Measurements from ENCODE around the gene KCNT1. TPM values are rescaled to one million over a fixed set of nuclear protein-coding genes. Genes with fewer than 3 reads are reported as not detected.

KCNT1 gene
- polyA plus RNA-seq, 6 donors from 2014 or later: not detected

DNA sequence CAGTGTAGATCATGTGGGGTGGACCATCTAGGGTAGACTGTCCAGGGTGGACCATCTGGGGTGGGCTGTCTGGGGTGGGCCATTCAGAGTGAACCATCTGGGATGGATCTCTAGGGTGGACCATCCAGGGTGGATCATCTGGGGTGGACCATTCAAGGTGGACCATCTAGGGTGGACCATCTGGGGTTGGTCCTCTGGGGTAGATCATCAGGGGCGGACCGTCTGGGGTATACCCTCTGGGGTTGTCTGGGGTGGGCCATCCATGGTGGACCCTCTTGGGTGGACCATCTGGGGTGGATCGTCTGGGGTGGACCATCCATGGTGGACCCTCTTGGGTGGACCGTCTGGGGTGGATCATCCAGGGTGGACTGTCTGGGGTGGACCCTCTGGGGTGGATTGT is 64.3 kb downstream of the KCNT1 start:
- H3K27ac Mint-ChIP-seq: no peak overlapping the region
- H3K36me3 Mint-ChIP-seq: no peaks in the 10 kb centered on the region
- ATAC-seq (ENCODE audit: low read depth in 2 of 2): no peak
- no peak for DNase-seq
- H3K4me3 Mint-ChIP-seq: no peak overlapping the region
- no peaks in the 10 kb centered on the region for H3K4me1 Mint-ChIP-seq
- H3K27me3 Mint-ChIP-seq: peaks cover 0 to 11% (median 0%) of the 10 kb centered on the region in 3 donors
- peaks cover 0 to 16% (median 10%) of the 10 kb centered on the region in 7 donors for H3K9me3 Mint-ChIP-seq

DNA sequence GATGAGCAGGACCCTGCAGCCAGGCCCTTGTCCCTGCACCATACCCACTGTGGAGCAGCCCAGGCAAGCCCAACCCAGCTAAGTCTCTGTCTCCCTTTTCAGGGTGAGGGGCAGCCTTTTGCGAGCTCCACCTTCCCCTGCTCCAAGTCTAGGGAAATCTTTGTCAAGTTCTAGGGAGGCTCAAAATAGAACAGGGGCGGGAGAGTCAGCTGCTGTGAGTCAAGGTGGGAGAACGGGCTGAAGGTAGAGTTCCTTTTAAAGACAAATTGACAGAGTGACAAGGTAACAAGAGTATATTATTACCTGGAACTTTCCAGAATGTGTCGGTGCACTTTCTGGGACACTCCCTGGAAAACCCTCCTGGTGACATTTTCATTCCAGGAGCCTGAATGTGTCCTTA is 64.7 kb downstream of the KCNT1 start:
- no peaks in the 10 kb centered on the region for H3K36me3 Mint-ChIP-seq
- ATAC-seq (ENCODE audit: low read depth in 2 of 2) (no peak), DNase-seq (no peak)
- H3K27ac Mint-ChIP-seq: no peak overlapping the region
- peaks cover 0 to 16% (median 10%) of the 10 kb centered on the region in 7 donors for H3K9me3 Mint-ChIP-seq
- H3K4me1 Mint-ChIP-seq: no peaks in the 10 kb centered on the region
- H3K27me3 Mint-ChIP-seq: peaks cover 0 to 6% (median 0%) of the 10 kb centered on the region in 3 donors
- no peak overlapping the region for H3K4me3 Mint-ChIP-seq

DNA sequence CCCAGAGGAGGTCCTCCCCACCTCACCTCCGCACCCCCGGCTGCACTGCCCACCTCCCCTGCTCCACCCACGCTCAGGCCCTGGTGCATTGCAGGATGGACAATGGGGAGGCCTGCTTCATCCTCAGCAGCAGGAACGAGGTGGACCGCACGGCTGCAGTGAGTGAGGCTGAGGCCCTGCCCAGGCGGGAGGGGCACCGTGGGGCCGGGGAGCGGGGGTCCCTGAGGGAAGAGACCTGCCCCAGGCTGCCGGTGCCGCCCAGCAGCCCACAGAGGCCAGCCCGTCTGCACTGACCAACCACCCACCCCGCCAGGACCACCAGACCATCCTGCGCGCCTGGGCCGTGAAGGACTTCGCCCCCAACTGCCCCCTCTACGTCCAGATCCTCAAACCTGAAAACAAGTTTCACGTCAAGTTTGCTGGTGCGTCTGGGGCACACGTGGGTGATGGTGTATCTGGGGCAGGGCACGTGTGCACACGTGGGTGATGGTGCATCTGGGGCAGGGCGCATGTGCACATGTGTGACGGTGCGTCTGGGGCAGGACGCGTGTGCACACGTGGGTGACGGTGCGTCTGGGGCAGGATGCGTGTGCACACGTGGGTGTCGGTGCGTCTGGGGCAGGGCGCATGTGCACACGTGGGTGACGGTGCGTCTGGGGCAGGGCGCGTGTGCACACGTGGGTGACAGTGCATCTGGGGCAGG is 66.7 kb downstream of the KCNT1 start:
- Mint-ChIP-seq H3K4me3 (no peak overlapping the region), H3K36me3 (no peaks in the 10 kb centered on the region), H3K27ac (no peak overlapping the region), H3K9me3 (peaks cover 0 to 16% (median 10%) of the 10 kb centered on the region in 7 donors), H3K4me1 (no peaks in the 10 kb centered on the region), H3K27me3 (peaks cover 0 to 6% (median 0%) of the 10 kb centered on the region in 3 donors)
- ATAC-seq (ENCODE audit: low read depth in 2 of 2): no peak
- no peak for DNase-seq

DNA sequence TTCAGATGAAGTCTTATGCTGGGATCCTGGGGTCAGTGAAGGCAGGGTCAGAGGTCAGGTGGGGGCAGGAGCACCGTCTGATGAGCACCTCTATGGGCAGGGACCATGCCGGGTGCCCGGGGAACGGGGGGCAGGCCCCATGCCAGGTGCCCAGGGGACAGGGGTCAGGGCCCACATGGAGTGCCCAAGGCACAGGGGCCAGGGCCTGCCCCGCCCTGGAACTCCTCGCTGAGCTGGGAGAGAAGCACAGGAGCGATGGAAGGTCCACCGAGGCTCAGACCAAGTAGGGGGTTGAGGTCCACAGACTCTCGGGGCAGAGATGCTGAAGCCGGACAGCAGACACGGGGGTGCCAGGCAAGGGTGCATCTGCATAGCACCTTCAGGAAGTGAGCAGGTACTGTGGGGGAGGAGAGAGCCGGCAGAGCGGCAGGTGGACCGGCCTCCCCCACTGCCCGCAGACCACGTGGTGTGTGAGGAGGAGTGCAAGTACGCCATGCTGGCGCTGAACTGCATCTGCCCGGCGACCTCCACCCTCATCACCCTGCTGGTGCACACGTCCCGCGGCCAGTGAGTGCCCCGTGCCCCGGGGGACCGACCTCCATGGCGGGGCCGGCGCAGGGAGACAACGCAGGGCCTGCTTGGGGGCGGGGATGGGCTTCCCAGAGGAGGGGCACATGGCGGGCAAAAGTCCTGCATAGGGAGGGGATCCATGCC is 67.7 kb downstream of the KCNT1 start:
- H3K4me1 Mint-ChIP-seq: no peaks in the 10 kb centered on the region
- DNase-seq: no peak
- no peak overlapping the region for H3K4me3 Mint-ChIP-seq
- ATAC-seq (ENCODE audit: low read depth in 2 of 2): no peak
- peaks cover 0 to 6% (median 0%) of the 10 kb centered on the region in 3 donors for H3K27me3 Mint-ChIP-seq
- H3K9me3 Mint-ChIP-seq: peaks cover 0 to 15% (median 10%) of the 10 kb centered on the region in 7 donors
- H3K36me3 Mint-ChIP-seq: no peaks in the 10 kb centered on the region
- H3K27ac Mint-ChIP-seq: no peak overlapping the region

DNA sequence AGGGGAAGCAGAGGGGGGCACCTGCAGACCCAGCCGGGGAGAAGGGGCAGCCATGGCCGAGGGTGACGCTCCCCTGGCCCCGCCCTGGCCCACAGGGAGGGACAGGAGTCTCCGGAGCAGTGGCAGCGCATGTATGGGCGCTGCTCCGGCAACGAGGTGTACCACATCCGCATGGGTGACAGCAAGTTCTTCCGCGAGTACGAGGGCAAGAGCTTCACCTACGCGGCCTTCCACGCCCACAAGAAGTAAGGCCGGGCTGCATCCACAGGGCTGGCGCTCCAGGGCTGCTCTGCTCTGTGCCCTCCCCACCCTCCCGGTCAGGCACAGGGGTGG is 68.2 kb downstream of the KCNT1 start:
- H3K4me3 Mint-ChIP-seq: no peak overlapping the region
- no peak for DNase-seq
- H3K36me3 Mint-ChIP-seq: no peaks in the 10 kb centered on the region
- no peaks in the 10 kb centered on the region for H3K4me1 Mint-ChIP-seq
- peaks cover 0 to 12% (median 10%) of the 10 kb centered on the region in 7 donors for H3K9me3 Mint-ChIP-seq
- H3K27me3 Mint-ChIP-seq: peaks cover 0 to 6% (median 0%) of the 10 kb centered on the region in 3 donors
- no peak overlapping the region for H3K27ac Mint-ChIP-seq
- no peak for ATAC-seq (ENCODE audit: low read depth in 2 of 2)

DNA sequence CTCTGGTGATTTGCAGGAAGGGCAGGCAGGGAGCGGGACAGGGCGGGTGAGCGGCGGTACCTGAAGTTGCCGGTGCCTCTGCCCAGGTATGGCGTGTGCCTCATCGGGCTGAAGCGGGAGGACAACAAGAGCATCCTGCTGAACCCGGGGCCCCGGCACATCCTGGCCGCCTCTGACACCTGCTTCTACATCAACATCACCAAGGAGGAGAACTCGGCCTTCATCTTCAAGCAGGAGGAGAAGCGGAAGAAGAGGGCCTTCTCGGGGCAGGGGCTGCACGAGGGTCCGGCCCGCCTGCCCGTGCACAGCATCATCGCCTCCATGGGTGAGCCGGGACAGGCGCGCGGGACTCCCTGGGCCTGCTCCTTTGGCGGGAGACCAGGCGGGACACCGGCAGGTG is 68.8 kb downstream of the KCNT1 start:
- Mint-ChIP-seq H3K4me3 (no peak overlapping the region), H3K27me3 (peaks cover 0 to 6% (median 0%) of the 10 kb centered on the region in 3 donors), H3K27ac (no peak overlapping the region), H3K9me3 (peaks cover 0 to 10% (median 9%) of the 10 kb centered on the region in 7 donors), H3K4me1 (no peaks in the 10 kb centered on the region), H3K36me3 (no peaks in the 10 kb centered on the region)
- no peak for ATAC-seq (ENCODE audit: low read depth in 2 of 2)
- DNase-seq: no peak

DNA sequence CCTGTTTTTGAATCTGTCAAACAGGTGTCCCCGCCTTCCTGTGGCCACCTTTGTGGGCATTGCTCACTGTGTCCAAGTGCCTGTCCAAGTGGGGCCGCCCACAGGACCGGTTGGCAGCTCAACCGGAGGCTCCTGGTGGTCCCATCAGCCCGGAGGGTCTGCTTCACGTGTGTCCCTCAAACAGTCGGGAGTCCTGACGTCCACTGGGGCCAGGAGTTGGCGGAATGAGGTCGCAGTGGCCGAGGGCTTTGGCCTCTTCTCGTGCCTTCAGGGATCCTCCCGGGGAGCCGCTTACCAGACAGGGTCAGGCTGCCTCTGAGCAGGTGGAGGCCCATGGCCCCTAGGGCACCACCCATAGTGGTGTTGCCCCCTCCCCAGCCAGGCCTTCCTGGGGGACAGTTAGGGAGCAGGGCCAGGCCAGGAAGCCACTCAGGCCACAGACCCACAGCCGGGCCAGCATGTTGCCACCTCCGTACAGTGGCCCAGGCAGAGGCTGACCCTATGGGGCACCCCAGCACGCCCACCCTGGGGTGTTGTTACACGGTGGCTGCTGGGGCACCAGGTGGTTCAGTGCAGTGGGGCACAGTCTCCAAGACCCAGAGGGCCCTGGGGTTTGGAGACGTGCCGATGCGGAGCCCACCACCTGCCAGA is 69.5 kb downstream of the KCNT1 start:
- DNase-seq: no peak
- no peaks in the 10 kb centered on the region for H3K36me3 Mint-ChIP-seq
- no peak overlapping the region for H3K27ac Mint-ChIP-seq
- peaks cover 0 to 2% (median 1%) of the 10 kb centered on the region in 7 donors for H3K9me3 Mint-ChIP-seq
- peaks cover 0 to 6% (median 0%) of the 10 kb centered on the region in 3 donors for H3K27me3 Mint-ChIP-seq
- H3K4me1 Mint-ChIP-seq: no peaks in the 10 kb centered on the region
- ATAC-seq (ENCODE audit: low read depth in 2 of 2): no peak
- H3K4me3 Mint-ChIP-seq: no peak overlapping the region

DNA sequence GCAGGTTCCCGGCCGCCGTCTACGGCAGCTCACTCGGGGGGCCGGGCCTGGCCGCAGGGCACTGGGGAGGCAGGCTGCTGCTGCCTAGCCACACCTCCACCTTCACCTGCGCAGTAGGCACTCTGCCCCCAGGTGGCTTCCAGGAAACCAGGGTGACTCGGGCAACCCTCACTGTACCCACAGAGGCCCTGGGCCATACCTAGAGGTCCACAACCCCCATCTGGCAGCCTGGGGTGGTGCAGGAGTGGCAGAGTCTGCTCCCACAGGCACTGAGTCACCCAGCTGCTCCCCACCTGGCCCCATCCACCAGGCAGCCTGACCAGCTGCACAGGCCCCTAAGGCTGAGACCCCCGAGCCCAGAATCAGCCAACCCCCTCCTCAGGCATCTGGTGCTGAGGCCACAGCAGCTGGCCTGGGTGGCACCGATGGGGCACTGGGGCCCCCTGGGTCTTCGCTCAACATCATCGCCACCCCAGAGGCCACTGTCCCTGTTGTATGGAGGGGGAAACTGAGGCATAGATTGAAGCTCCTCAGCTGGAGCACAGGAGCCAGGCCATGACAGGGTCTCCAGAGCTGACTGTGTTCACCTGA is 70.2 kb downstream of the KCNT1 start:
- H3K27me3 Mint-ChIP-seq: peaks cover 0 to 6% (median 0%) of the 10 kb centered on the region in 3 donors
- DNase-seq (no peak), ATAC-seq (ENCODE audit: low read depth in 2 of 2) (no peak)
- H3K9me3 Mint-ChIP-seq: peaks cover 0 to 2% (median 0%) of the 10 kb centered on the region in 7 donors
- no peak overlapping the region for H3K27ac Mint-ChIP-seq
- H3K36me3 Mint-ChIP-seq: no peaks in the 10 kb centered on the region
- H3K4me1 Mint-ChIP-seq: no peaks in the 10 kb centered on the region
- peak overlapping the region in 1 of 8 donors; percentile 56 for H3K4me3 Mint-ChIP-seq

DNA sequence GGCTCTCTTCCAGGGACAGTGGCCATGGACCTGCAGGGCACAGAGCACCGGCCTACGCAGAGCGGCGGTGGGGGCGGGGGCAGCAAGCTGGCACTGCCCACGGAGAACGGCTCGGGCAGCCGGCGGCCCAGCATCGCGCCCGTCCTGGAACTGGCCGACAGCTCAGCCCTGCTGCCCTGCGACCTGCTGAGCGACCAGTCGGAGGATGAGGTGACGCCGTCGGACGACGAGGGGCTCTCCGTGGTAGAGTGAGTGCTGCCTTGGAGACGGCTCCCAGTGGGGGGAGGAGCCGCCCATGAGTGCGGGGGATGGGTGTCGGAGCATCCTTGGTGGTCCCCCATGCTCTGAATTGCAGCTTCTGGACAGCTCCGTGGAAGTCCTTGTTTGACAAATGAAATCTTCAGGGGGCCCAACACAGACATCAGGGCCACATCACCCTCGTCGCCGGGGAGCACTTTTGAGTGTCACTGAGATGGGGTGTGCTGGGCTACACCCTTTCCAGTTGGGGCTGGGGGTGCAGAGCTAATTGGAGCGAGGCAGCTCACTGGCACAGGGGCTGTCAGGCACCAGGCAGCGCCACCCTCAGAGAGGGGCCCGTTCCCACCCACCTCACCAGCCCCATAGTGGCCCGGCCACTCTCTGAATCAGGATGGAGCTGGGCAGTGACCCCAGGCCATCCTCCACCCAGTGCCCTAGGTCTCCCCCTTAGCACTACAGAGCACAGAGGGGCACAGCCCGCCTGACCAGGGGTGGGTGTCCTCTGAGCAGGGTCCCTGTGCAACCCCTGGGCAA is 70.9 kb downstream of the KCNT1 start:
- peaks cover 0 to 2% (median 0%) of the 10 kb centered on the region in 7 donors for H3K9me3 Mint-ChIP-seq
- no peaks in the 10 kb centered on the region for H3K4me1 Mint-ChIP-seq
- H3K27me3 Mint-ChIP-seq: peaks cover 0 to 6% (median 0%) of the 10 kb centered on the region in 3 donors
- ATAC-seq (ENCODE audit: low read depth in 2 of 2) (no peak), DNase-seq (no peak)
- H3K27ac Mint-ChIP-seq: no peak overlapping the region
- no peak overlapping the region for H3K4me3 Mint-ChIP-seq
- H3K36me3 Mint-ChIP-seq: no peaks in the 10 kb centered on the region

DNA sequence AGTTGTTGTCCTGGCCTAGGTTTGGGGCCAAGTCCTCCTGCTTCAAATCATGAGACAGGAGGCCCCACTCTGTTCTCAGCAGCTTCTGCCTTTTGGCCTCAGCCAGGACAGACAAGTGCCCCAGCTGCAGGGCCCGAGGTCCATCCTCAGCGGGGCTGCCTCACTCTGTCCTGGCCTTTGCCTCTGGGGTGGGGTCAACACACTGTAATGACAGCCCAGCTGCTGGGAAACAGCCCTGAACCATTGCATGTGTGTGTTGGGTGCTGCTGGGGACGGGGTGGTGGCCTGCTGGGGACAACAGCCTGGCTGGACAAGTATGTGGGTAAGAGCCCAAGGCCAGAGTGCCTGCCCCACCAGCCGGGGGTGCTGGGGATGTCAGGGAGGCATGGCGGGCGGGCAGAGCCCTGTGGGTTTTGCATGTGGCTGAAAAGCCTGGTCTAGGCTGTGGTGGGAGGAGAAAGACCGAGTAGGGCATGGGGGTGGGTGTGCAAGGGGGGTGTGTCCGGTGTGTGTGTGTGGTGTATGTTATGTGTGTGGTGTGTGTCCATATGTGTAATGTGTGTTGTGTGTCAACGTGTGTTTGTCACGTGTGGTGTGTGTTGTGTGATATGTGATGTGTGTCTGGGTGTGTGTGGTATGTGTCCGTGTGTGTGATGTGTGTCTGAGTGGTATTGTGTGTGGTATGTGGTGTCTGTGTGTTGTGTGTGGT is 71.7 kb downstream of the KCNT1 start:
- peaks cover 0 to 2% (median 0%) of the 10 kb centered on the region in 7 donors for H3K9me3 Mint-ChIP-seq
- no peak overlapping the region for H3K4me3 Mint-ChIP-seq
- H3K27ac Mint-ChIP-seq: no peak overlapping the region
- H3K36me3 Mint-ChIP-seq: no peaks in the 10 kb centered on the region
- H3K4me1 Mint-ChIP-seq: no peaks in the 10 kb centered on the region
- no peak for DNase-seq
- H3K27me3 Mint-ChIP-seq: peaks cover 0 to 6% (median 0%) of the 10 kb centered on the region in 3 donors
- ATAC-seq (ENCODE audit: low read depth in 2 of 2): no peak

DNA sequence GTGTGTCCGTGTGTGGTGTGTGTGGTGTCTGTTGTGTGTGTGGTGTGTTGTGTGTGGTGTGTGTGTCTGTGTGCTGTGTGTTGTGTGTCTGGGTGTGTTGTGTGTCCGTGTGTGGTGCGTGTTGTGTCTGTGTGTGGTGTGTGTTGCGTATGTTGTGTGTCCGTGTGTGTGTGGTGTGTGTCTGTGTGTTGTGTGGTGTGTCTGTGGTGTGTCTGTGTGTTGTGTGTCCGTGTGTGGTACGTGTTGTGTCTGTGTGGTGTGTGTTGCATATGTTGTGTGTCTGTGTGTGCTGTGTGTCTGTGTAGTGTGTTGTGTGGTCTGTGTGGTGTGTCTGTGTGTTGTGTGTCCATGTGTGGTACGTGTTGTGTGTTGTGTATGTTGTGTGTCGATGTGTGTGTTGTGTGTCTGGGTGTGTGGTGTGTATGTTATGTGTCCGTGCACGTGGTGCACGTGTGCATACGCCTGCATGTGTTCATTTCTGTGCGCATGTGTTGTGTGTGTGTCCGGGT is 72.3 kb downstream of the KCNT1 start:
- H3K9me3 Mint-ChIP-seq: no peaks in the 10 kb centered on the region
- no peak for ATAC-seq (ENCODE audit: low read depth in 2 of 2)
- H3K36me3 Mint-ChIP-seq: no peaks in the 10 kb centered on the region
- no peaks in the 10 kb centered on the region for H3K4me1 Mint-ChIP-seq
- H3K27ac Mint-ChIP-seq: no peak overlapping the region
- no peak overlapping the region for H3K4me3 Mint-ChIP-seq
- DNase-seq: no peak
- H3K27me3 Mint-ChIP-seq: peaks cover 0 to 2% (median 0%) of the 10 kb centered on the region in 3 donors

DNA sequence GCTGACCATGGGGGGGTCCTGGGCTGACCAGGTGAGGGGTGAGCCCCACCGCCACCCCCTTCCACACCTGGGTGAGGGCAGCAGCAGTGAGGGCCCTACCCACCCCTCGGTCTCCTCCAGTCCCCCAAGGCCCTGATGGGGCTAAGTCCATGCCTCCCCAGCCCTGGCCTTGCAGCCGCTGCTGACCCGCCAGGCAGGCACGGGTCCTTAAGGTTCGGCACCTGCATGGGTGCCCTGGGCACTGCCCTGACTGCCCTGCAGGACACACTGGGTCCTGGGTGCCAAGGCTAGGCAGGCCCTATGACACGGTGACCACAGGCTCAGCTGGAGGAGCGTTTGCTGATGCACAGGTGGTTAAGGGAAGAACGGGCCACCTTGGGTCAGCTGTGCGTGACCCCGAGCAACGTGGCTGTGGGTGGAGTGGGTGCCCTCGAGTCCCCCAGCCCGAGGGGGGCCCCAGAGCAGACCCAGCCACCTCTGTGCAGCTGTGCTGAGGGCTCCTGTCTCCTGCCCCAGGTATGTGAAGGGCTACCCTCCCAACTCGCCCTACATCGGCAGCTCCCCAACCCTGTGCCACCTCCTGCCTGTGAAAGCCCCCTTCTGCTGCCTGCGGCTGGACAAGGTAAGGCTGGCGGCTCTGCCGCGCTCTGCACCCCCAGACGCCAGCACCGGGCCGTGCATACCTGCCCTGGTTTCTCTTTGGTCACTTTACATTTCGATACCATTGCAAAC is 73.0 kb downstream of the KCNT1 start:
- no peaks in the 10 kb centered on the region for H3K9me3 Mint-ChIP-seq
- H3K4me3 Mint-ChIP-seq: no peak overlapping the region
- no peaks in the 10 kb centered on the region for H3K36me3 Mint-ChIP-seq
- ATAC-seq (ENCODE audit: low read depth in 2 of 2) (no peak), DNase-seq (no peak)
- H3K4me1 Mint-ChIP-seq: no peaks in the 10 kb centered on the region
- peaks cover 0 to 5% (median 0%) of the 10 kb centered on the region in 3 donors for H3K27me3 Mint-ChIP-seq
- H3K27ac Mint-ChIP-seq: no peak overlapping the region

All from naive B cell (primary cell).